ENCODE measurements around the gene SPHK2.
"Not testable (repeated sequence)": the region's sequence is repeated elsewhere in the genome, so short reads cannot be mapped to it uniquely, and the experiment has no call there.

Gene SPHK2

DNA sequence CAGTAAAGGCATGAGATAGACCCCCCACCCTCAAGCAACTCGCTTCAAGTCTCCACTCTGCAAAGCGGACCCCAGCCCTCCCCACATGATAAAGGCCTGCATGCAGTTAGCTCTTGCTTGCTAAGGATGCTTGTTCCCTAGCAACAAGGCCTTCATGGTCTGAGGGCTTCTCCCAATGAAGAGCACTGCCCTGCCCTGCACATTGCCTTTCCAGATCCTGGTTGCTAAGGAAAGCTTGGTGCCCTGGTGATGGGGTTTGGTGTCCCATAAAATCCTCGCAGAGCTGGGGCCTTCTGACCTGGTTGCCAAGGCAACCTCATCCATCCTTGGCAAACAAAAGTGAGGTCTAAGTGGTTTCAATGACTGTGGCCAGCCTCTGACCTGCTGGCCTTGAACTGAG is 11.9 kb downstream of the SPHK2 start:
- Histone ChIP-seq H3K9me3 (ENCODE audit: control insufficient read depth, insufficient read depth, low read depth, low read length) (no peaks in the 10 kb centered on the region), H3K36me3 (ENCODE audit: control insufficient read depth in 2 of 2, insufficient read depth in 1 of 2, low read length in 2 of 2) (peaks cover 8 to 47% of the 10 kb centered on the region in 2 experiments; a peak in 2 of 3 replicates), H3K27ac (ENCODE audit: extremely low read depth, low read depth, low read length) (no peak overlapping the region), H3K4me1 (ENCODE audit: control insufficient read depth, insufficient read depth, low read length) (peaks cover 19% of the 10 kb centered on the region), H3K4me3 (ENCODE audit: low read depth, low read length) (no peak overlapping the region)
- ChIA-PET POLR2A (interaction anchor here (0.7 to 8.1 kb wide), 4 partner anchors 12 to 161 kb away, joined by 3 to 97 read pairs (median 4); partner anchors contain the start of genes RPL18 and SPHK2), CTCF (no interaction called here)
- TF ChIP-seq ZNF677 (tag by site-specific recombination; IDR thresholded peaks at IDR 0.05) (no peak), ZNF777 (tag by site-specific recombination; IDR thresholded peaks at IDR 0.05; ENCODE audit: borderline replicate concordance) (no peak), ZNF560 (tag by site-specific recombination; IDR thresholded peaks at IDR 0.05; ENCODE audit: borderline replicate concordance) (no peak), RBAK (tag by site-specific recombination; IDR thresholded peaks at IDR 0.05) (no peak), ZNF521 (tag by site-specific recombination; IDR thresholded peaks at IDR 0.05) (no peak)
- TF ChIP-seq, protein P1, sequence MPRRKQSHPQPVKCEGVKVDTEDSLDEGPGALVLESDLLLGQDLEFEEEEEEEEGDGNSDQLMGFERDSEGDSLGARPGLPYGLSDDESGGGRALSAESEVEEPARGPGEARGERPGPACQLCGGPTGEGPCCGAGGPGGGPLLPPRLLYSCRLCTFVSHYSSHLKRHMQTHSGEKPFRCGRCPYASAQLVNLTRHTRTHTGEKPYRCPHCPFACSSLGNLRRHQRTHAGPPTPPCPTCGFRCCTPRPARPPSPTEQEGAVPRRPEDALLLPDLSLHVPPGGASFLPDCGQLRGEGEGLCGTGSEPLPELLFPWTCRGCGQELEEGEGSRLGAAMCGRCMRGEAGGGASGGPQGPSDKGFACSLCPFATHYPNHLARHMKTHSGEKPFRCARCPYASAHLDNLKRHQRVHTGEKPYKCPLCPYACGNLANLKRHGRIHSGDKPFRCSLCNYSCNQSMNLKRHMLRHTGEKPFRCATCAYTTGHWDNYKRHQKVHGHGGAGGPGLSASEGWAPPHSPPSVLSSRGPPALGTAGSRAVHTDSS (tag by site-specific recombination; IDR thresholded peaks at IDR 0.05): no peak

- Histone ChIP-seq H3K27ac (ENCODE audit: extremely low read depth, low read depth, low read length) (0 out of 2 replicates have a peak overlapping the region, but pooled peaks have one; percentile 14), H3K36me3 (ENCODE audit: control insufficient read depth in 2 of 2, insufficient read depth in 1 of 2, low read length in 2 of 2) (peaks cover 8 to 42% of the 10 kb centered on the region in 2 experiments; a peak in 2 of 3 replicates), H3K4me1 (ENCODE audit: control insufficient read depth, insufficient read depth, low read length) (peaks cover 23% of the 10 kb centered on the region)
- not testable (repeated sequence) for H3K9me3 ChIP-seq (ENCODE audit: control insufficient read depth, insufficient read depth, low read depth, low read length); H3K4me3 ChIP-seq (ENCODE audit: low read depth, low read length)
- peak; percentile 38 for TF ChIP-seq ZFHX2 (tag by site-specific recombination; conservative IDR thresholded peaks at IDR 0.05)
- CTCF ChIA-PET: interaction anchor here (1.6 kb wide), 1 partner anchor 13 kb away, joined by 4 read pairs; the partner anchor contains the start of gene CA11
- POLR2A ChIA-PET: interaction anchor here (0.6 to 8.1 kb wide), 5 partner anchors 9 to 424 kb away, joined by 3 to 97 read pairs (median 4); partner anchors contain the start of genes FAM83E, RPL18 and SPHK2
These were observed 13.0 kb downstream of the SPHK2 start for GRCh38 chr19:48632286-48632685.

DNA sequence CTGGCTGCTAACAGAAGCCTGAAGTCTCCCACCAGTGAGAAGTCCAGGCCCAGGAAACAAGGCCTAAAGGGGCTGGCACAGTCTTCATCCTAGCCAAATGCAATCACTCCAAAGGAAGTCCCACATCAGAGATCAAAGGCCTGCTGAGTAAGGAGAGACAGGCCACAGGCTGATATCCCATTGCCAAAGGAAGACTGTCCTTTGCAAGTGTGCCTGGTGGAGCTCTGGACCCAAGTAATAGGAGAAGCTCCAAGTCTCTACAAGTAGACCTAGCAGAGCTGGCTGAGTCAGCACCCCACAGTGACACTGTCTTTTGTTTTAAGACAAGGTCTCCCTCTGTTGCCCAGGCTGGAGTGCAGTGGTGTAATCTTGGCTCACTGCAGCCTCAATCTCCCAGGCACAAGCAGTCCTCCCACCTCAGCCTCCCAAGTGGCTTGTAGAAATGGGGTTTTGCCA is 13.4 kb downstream of the SPHK2 start:
- Histone ChIP-seq H3K4me1 (ENCODE audit: control insufficient read depth, insufficient read depth, low read length) (peaks cover 23% of the 10 kb centered on the region), H3K36me3 (ENCODE audit: control insufficient read depth in 2 of 2, insufficient read depth in 1 of 2, low read length in 2 of 2) (peaks cover 8 to 41% of the 10 kb centered on the region in 2 experiments; a peak in 2 of 3 replicates), H3K9me3 (ENCODE audit: control insufficient read depth, insufficient read depth, low read depth, low read length) (no peaks in the 10 kb centered on the region), H3K4me3 (ENCODE audit: low read depth, low read length) (no peak overlapping the region), H3K27ac (ENCODE audit: extremely low read depth, low read depth, low read length) (0 out of 2 replicates have a peak overlapping the region, but pooled peaks have one; percentile 14)
- ChIA-PET CTCF (interaction anchor here (0.6 to 1.6 kb wide), 2 partner anchors 13 to 162 kb away, joined by 4 read pairs; partner anchors contain the start of gene CA11), POLR2A (interaction anchor here (0.9 to 8.1 kb wide), 6 partner anchors 9 to 423 kb away, joined by 3 to 97 read pairs (median 16); partner anchors contain the start of genes CA11, FAM83E, RPL18 and SPHK2)
- TF ChIP-seq ZFP3 (tag by site-specific recombination; IDR thresholded peaks at IDR 0.05; ENCODE audit: low read depth) (no peak), SCRT2 (tag by site-specific recombination; IDR thresholded peaks at IDR 0.05) (peak; percentile 26; the same call in 1 of the 2 replicates), ZBTB17 (tag by site-specific recombination; IDR thresholded peaks at IDR 0.05) (peak; percentile 66; the same call in 1 of the 2 replicates), GLIS1 (tag by site-specific recombination; IDR thresholded peaks at IDR 0.05) (peak; percentile 45; the same call in 1 of the 2 replicates), PRDM10 (tag by site-specific recombination; IDR thresholded peaks at IDR 0.05) (peak; percentile 27; the same call in 1 of the 2 replicates)

Data from HEK293 (cell line).